Liver (tissue), 9 donors: ENCODE data around the gene ZNF346. TPM values are rescaled to one million over a fixed set of nuclear protein-coding genes. Genes with fewer than 3 reads are reported as not detected.

Experiments used
- DNase-seq: peaks from one replicate; pipeline ENCODE4 v3.0.0-alpha.2; 2017; ENCODE audit warnings: low spot score
- H3K27ac ChIP-seq, 2 donors: one replicate each; pipeline ENCODE4 v1.7.0; 2013; ENCODE audit warnings: inconsistent platforms in 2 of 2, low read length in 2 of 2, control low read depth in 1 of 2, low read depth in 1 of 2, mild to moderate bottlenecking in 1 of 2
- H3K27me3 ChIP-seq, 4 donors: one replicate each; pipeline versions ENCODE4 v1.6.1 to v1.7.0; 2013; ENCODE audit warnings: low read length in 3 of 4, inconsistent platforms in 1 of 4, mild to moderate bottlenecking in 1 of 4, moderate library complexity in 1 of 4; ENCODE audit not compliant: control insufficient read depth in 4 of 4, insufficient read depth in 4 of 4
- H3K36me3 ChIP-seq, 4 donors: one replicate each; pipeline versions ENCODE4 v1.6.1 to v1.7.0; 2013; ENCODE audit warnings: low read length in 3 of 4, mild to moderate bottlenecking in 3 of 4, low read depth in 1 of 4, moderate library complexity in 1 of 4; ENCODE audit not compliant: control insufficient read depth in 4 of 4, insufficient read depth in 3 of 4
- H3K4me1 ChIP-seq, 4 donors: one replicate each; pipeline versions ENCODE4 v1.6.1 to v1.7.0; 2013; ENCODE audit warnings: low read length in 3 of 4, mild to moderate bottlenecking in 3 of 4, moderate library complexity in 1 of 4; ENCODE audit not compliant: control insufficient read depth in 4 of 4, insufficient read depth in 4 of 4
- H3K4me3 ChIP-seq, 3 donors: one replicate each; pipeline versions ENCODE4 v1.6.1 to v1.7.0; 2013; ENCODE audit warnings: low read length in 3 of 3, control low read depth in 1 of 3, low read depth in 1 of 3, mild to moderate bottlenecking in 1 of 3
- H3K9ac ChIP-seq, 2 donors: one replicate each; pipeline ENCODE4 v1.7.0; 2013; ENCODE audit warnings: low read length in 2 of 2, mild to moderate bottlenecking in 2 of 2, moderate library complexity in 2 of 2, control low read depth in 1 of 2, low read depth in 1 of 2
- H3K9me3 ChIP-seq, 4 donors: one replicate each; pipeline versions ENCODE4 v1.6.1 to v1.7.0; 2013; ENCODE audit warnings: low read length in 3 of 4; ENCODE audit not compliant: control insufficient read depth in 4 of 4
- EGR1 ChIP-seq, 2 donors: IDR thresholded peaks; 2 replicates each; pipeline ENCODE4 v1.6.1; 2016 to 2018; ENCODE audit warnings: antibody characterized with exemption in 2 of 2, low read depth in 2 of 2
- FOXA2 ChIP-seq: IDR thresholded peaks from 2 replicates; pipeline ENCODE4 v1.6.1; 2016; ENCODE audit warnings: antibody characterized with exemption
- HNF4A ChIP-seq, 2 donors: conservative IDR thresholded peaks; 2 replicates each; pipeline ENCODE4 v1.6.1; 2016; ENCODE audit warnings: antibody characterized with exemption in 2 of 2, mild to moderate bottlenecking in 2 of 2
- HNF4G ChIP-seq: IDR thresholded peaks from 2 replicates; pipeline ENCODE4 v1.6.1; 2016; ENCODE audit warnings: antibody characterized with exemption
- JUND ChIP-seq, 2 donors: IDR thresholded peaks; 2 replicates each; pipeline ENCODE4 v1.6.1; 2016; ENCODE audit warnings: antibody characterized with exemption in 2 of 2
- NR2F2 ChIP-seq: IDR thresholded peaks from 2 replicates; pipeline ENCODE4 v1.6.1; 2016; ENCODE audit warnings: antibody characterized with exemption
- RAD21 ChIP-seq, 2 donors: IDR thresholded peaks; 2 replicates each; pipeline ENCODE4 v1.6.1; 2016; ENCODE audit warnings: antibody characterized with exemption in 2 of 2, mild to moderate bottlenecking in 2 of 2
- RXRA ChIP-seq, 2 donors: IDR thresholded peaks; 2 replicates each; pipeline ENCODE4 v1.6.1; 2017 to 2018; ENCODE audit warnings: antibody characterized with exemption in 2 of 2, mild to moderate bottlenecking in 1 of 2
- YY1 ChIP-seq: IDR thresholded peaks from 2 replicates; pipeline ENCODE4 v1.6.1; 2016; ENCODE audit warnings: antibody characterized with exemption, mild to moderate bottlenecking
- WGBS: extraction: QIAGEN DNeasy Blood & Tissue Kit; methylation state at CpG from one replicate; pipeline ENCODE4 v1.1.7; 2013; 5-methylcytosine and 5-hydroxymethylcytosine counted together
- polyA plus RNA-seq, 2 donors: library from polyadenylated mRNA; stranded (reverse) in 1 of 2; unstranded in 1 of 2; fragments of 200-250 nt in 1 of 2; fragments of >200 nt in 1 of 2; fragmentation: Nextera tagmentation in 1 of 2; extraction: Ambion mirVana in 1 of 2; gene quantifications; one replicate each; pipeline versions ENCODE4 v1.2.1 to v1.2.3, GENCODE V29; 2013 to 2015
- total RNA-seq, 2 donors: library from RNA; depleted of rRNA; stranded (reverse); fragments of >200 nt; gene quantifications; one replicate each; pipeline ENCODE4 v1.2.3, GENCODE V29; 2014
- TF ChIP-seq, protein P1 (sequence below): fragments of 150-350 bp; IDR thresholded peaks from 2 replicates; pipeline ENCODE4 v1.5.1; 2017; ENCODE audit warnings: improper control_type of control experiment, low read depth, low read length; ENCODE audit not compliant: missing input control
- TF ChIP-seq, protein P2 (sequence below): IDR thresholded peaks from 2 replicates; pipeline ENCODE4 v1.6.1; 2016; ENCODE audit warnings: antibody characterized with exemption
- TF ChIP-seq, protein P3 (sequence below): IDR thresholded peaks from 2 replicates; pipeline ENCODE4 v1.6.1; 2016; ENCODE audit warnings: antibody characterized with exemption
- TF ChIP-seq, protein P4 (sequence below): IDR thresholded peaks from 2 replicates; pipeline ENCODE4 v1.6.1; 2016; ENCODE audit warnings: antibody characterized with exemption
- donor health status: healthy.
- donor health status: healthy.
- donor health status: healthy.
- donor health status: healthy.
- donor health status: healthy.

ZNF346 gene
- total and polyA plus RNA-seq, 4 donors: 3.7 to 11.0 (median 6.4) TPM

DNA sequence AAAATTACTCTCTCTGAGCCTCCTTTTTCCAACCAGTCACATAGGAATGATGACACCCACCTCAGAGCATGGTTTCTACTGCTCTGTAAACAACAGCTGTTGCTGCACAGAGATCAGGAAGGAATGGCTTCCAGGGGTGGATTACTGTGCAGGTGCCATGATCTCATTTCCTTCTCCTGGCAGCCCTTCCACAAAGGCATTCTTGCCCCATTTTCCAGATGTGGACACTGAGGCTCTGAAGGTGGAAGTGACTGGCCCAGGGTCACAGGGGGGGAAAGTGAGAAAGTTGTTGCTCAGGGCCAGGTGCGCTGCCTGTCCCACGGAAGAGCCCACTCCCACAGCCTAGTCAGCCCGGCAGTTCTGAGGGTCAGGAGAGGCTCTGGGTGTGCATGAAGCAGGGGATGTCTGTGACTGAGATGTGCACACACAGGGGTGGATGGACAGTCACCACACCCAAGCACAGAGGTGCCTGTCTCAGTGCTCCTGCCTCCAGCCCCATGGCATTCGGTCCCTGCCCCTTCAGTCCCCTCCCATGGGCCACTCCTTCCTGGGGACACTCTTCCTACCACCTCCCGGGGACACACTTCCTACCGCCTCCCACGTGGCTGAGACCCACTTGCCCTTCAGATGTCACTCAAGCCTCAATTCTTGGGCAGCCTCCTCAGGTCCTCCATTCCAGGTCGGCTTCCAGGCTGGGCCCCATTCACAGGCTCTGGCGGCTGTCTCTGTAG lies 81.2 kb downstream of the ZNF346 start:
- no peak overlapping the region for H3K27ac ChIP-seq
- H3K4me3 ChIP-seq: no peak overlapping the region
- no peak for DNase-seq
- H3K9ac ChIP-seq: no peak overlapping the region
- H3K4me1 ChIP-seq: peaks cover 0 to 4% (median 2%) of the 10 kb centered on the region in 4 donors
- TF ChIP-seq NR2F2: no peak
- TF ChIP-seq JUND (IDR thresholded peaks at IDR 0.05): no peak
- TF ChIP-seq YY1: no peak
- TF ChIP-seq RXRA (IDR thresholded peaks at IDR 0.05): no peak
- no peak for TF ChIP-seq HNF4G
- no peak for TF ChIP-seq RAD21 (IDR thresholded peaks at IDR 0.05)
- TF ChIP-seq HNF4A (conservative IDR thresholded peaks at IDR 0.05): no peak
- no peak for TF ChIP-seq EGR1 (IDR thresholded peaks at IDR 0.05; ENCODE audit: low read depth in 2 of 2)
- TF ChIP-seq, protein P1, sequence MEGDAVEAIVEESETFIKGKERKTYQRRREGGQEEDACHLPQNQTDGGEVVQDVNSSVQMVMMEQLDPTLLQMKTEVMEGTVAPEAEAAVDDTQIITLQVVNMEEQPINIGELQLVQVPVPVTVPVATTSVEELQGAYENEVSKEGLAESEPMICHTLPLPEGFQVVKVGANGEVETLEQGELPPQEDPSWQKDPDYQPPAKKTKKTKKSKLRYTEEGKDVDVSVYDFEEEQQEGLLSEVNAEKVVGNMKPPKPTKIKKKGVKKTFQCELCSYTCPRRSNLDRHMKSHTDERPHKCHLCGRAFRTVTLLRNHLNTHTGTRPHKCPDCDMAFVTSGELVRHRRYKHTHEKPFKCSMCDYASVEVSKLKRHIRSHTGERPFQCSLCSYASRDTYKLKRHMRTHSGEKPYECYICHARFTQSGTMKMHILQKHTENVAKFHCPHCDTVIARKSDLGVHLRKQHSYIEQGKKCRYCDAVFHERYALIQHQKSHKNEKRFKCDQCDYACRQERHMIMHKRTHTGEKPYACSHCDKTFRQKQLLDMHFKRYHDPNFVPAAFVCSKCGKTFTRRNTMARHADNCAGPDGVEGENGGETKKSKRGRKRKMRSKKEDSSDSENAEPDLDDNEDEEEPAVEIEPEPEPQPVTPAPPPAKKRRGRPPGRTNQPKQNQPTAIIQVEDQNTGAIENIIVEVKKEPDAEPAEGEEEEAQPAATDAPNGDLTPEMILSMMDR: no peak
- TF ChIP-seq, protein P2, sequence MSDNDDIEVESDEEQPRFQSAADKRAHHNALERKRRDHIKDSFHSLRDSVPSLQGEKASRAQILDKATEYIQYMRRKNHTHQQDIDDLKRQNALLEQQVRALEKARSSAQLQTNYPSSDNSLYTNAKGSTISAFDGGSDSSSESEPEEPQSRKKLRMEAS: no peak
- TF ChIP-seq, protein P3, sequence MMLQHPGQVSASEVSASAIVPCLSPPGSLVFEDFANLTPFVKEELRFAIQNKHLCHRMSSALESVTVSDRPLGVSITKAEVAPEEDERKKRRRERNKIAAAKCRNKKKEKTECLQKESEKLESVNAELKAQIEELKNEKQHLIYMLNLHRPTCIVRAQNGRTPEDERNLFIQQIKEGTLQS: no peak
- TF ChIP-seq, protein P4, sequence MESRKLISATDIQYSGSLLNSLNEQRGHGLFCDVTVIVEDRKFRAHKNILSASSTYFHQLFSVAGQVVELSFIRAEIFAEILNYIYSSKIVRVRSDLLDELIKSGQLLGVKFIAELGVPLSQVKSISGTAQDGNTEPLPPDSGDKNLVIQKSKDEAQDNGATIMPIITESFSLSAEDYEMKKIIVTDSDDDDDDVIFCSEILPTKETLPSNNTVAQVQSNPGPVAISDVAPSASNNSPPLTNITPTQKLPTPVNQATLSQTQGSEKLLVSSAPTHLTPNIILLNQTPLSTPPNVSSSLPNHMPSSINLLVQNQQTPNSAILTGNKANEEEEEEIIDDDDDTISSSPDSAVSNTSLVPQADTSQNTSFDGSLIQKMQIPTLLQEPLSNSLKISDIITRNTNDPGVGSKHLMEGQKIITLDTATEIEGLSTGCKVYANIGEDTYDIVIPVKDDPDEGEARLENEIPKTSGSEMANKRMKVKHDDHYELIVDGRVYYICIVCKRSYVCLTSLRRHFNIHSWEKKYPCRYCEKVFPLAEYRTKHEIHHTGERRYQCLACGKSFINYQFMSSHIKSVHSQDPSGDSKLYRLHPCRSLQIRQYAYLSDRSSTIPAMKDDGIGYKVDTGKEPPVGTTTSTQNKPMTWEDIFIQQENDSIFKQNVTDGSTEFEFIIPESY: no peak
- H3K36me3 ChIP-seq: no peaks in the 10 kb centered on the region
- 64% methylated on average over 9 of the region's 9 CpGs for WGBS
- H3K9me3 ChIP-seq: no peaks in the 10 kb centered on the region
- no peaks in the 10 kb centered on the region for H3K27me3 ChIP-seq

DNA sequence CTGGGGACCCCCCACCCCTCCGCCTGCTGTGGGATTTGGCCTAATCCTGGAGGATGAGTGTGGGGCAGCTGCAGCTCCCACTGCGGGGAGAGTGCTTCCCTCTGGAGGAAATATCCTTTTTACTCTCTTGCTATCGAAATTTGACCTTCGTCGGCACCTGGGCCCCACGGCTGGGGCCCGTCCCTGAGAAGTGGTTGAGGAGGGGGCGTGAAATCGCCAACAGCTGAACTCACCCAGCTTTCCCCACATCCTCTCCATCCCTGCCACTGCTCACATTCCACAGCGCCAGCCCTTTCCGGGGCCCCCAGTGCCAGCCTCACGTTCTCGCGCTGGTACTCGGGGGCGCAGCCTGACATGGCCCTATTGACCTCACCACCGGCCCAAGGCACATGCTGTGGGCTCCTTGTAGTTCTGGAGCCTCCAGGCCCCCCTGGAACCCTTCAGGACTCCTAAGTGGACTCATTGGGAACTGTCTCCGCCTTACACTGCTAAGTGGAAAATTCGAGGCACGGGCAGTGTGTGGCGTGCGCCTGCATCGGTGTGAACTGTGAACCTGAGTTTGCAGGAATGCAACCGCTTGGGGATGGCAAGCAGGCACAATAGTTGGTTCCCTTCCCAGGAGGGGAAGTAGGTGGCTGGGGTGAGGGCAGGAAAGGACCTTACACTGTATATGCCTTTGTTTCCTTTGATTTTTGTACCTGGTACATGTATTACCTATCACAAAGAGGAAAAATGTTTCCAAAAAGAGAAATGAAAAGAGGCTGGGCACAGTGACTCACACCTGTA lies 83.4 kb downstream of the ZNF346 start:
- H3K27me3 ChIP-seq: no peaks in the 10 kb centered on the region
- H3K9me3 ChIP-seq: no peaks in the 10 kb centered on the region
- TF ChIP-seq HNF4G (no peak), EGR1 (IDR thresholded peaks at IDR 0.05; ENCODE audit: low read depth in 2 of 2) (no peak), FOXA2 (no peak), RXRA (IDR thresholded peaks at IDR 0.05) (no peak), HNF4A (conservative IDR thresholded peaks at IDR 0.05) (no peak)
- TF ChIP-seq, protein P4: no peak
- TF ChIP-seq, protein P1: no peak
- TF ChIP-seq, protein P3: no peak
- no peak overlapping the region for H3K27ac ChIP-seq
- peaks cover 0 to 23% (median 18%) of the 10 kb centered on the region in 4 donors for H3K4me1 ChIP-seq
- no peaks in the 10 kb centered on the region for H3K36me3 ChIP-seq
- no peak for DNase-seq
- no peak overlapping the region for H3K4me3 ChIP-seq
- WGBS: 93% methylated on average over 24 of the region's 24 CpGs
- H3K9ac ChIP-seq: no peak overlapping the region
